ENCODE results near the gene CHL1.

DNA sequence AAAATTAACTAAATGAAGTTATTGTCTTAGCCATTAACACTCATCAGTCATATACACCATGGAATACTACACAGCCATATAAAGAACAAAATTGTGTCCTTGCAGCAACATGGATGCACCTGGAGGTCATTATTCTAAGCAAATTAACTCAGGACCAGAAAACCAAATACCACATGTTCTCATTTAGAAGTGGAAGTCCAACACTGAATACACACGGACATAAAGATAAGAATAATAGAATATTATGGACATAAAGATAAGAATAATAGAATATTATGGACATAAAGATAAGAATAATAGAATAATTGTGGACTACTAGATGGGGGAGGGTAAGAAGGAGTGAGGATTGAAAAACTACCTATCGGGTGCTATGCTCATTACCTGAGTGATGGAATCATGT lies 122.3 kb downstream of the CHL1 start:
- TF ChIP-seq, protein P1, sequence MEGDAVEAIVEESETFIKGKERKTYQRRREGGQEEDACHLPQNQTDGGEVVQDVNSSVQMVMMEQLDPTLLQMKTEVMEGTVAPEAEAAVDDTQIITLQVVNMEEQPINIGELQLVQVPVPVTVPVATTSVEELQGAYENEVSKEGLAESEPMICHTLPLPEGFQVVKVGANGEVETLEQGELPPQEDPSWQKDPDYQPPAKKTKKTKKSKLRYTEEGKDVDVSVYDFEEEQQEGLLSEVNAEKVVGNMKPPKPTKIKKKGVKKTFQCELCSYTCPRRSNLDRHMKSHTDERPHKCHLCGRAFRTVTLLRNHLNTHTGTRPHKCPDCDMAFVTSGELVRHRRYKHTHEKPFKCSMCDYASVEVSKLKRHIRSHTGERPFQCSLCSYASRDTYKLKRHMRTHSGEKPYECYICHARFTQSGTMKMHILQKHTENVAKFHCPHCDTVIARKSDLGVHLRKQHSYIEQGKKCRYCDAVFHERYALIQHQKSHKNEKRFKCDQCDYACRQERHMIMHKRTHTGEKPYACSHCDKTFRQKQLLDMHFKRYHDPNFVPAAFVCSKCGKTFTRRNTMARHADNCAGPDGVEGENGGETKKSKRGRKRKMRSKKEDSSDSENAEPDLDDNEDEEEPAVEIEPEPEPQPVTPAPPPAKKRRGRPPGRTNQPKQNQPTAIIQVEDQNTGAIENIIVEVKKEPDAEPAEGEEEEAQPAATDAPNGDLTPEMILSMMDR (conservative IDR thresholded peaks at IDR 0.05; ENCODE audit: low read depth in 2 of 2): no peak
- TF ChIP-seq EZH2phosphoT487 (IDR thresholded peaks at IDR 0.05; ENCODE audit: unreplicated experiment) (no peak), CREB1 (CRISPR knock-in tag; IDR thresholded peaks at IDR 0.05; ENCODE audit: low read depth) (no peak), EZH2 (IDR thresholded peaks at IDR 0.05; ENCODE audit: low read depth, unreplicated experiment) (no peak), POLR2AphosphoS5 (IDR thresholded peaks at IDR 0.05; ENCODE audit: low read depth) (no peak)
- TF ChIP-seq, protein P2, sequence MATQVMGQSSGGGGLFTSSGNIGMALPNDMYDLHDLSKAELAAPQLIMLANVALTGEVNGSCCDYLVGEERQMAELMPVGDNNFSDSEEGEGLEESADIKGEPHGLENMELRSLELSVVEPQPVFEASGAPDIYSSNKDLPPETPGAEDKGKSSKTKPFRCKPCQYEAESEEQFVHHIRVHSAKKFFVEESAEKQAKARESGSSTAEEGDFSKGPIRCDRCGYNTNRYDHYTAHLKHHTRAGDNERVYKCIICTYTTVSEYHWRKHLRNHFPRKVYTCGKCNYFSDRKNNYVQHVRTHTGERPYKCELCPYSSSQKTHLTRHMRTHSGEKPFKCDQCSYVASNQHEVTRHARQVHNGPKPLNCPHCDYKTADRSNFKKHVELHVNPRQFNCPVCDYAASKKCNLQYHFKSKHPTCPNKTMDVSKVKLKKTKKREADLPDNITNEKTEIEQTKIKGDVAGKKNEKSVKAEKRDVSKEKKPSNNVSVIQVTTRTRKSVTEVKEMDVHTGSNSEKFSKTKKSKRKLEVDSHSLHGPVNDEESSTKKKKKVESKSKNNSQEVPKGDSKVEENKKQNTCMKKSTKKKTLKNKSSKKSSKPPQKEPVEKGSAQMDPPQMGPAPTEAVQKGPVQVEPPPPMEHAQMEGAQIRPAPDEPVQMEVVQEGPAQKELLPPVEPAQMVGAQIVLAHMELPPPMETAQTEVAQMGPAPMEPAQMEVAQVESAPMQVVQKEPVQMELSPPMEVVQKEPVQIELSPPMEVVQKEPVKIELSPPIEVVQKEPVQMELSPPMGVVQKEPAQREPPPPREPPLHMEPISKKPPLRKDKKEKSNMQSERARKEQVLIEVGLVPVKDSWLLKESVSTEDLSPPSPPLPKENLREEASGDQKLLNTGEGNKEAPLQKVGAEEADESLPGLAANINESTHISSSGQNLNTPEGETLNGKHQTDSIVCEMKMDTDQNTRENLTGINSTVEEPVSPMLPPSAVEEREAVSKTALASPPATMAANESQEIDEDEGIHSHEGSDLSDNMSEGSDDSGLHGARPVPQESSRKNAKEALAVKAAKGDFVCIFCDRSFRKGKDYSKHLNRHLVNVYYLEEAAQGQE (IDR thresholded peaks at IDR 0.05; ENCODE audit: unreplicated experiment): no peak
- TF ChIP-seq, protein P3, sequence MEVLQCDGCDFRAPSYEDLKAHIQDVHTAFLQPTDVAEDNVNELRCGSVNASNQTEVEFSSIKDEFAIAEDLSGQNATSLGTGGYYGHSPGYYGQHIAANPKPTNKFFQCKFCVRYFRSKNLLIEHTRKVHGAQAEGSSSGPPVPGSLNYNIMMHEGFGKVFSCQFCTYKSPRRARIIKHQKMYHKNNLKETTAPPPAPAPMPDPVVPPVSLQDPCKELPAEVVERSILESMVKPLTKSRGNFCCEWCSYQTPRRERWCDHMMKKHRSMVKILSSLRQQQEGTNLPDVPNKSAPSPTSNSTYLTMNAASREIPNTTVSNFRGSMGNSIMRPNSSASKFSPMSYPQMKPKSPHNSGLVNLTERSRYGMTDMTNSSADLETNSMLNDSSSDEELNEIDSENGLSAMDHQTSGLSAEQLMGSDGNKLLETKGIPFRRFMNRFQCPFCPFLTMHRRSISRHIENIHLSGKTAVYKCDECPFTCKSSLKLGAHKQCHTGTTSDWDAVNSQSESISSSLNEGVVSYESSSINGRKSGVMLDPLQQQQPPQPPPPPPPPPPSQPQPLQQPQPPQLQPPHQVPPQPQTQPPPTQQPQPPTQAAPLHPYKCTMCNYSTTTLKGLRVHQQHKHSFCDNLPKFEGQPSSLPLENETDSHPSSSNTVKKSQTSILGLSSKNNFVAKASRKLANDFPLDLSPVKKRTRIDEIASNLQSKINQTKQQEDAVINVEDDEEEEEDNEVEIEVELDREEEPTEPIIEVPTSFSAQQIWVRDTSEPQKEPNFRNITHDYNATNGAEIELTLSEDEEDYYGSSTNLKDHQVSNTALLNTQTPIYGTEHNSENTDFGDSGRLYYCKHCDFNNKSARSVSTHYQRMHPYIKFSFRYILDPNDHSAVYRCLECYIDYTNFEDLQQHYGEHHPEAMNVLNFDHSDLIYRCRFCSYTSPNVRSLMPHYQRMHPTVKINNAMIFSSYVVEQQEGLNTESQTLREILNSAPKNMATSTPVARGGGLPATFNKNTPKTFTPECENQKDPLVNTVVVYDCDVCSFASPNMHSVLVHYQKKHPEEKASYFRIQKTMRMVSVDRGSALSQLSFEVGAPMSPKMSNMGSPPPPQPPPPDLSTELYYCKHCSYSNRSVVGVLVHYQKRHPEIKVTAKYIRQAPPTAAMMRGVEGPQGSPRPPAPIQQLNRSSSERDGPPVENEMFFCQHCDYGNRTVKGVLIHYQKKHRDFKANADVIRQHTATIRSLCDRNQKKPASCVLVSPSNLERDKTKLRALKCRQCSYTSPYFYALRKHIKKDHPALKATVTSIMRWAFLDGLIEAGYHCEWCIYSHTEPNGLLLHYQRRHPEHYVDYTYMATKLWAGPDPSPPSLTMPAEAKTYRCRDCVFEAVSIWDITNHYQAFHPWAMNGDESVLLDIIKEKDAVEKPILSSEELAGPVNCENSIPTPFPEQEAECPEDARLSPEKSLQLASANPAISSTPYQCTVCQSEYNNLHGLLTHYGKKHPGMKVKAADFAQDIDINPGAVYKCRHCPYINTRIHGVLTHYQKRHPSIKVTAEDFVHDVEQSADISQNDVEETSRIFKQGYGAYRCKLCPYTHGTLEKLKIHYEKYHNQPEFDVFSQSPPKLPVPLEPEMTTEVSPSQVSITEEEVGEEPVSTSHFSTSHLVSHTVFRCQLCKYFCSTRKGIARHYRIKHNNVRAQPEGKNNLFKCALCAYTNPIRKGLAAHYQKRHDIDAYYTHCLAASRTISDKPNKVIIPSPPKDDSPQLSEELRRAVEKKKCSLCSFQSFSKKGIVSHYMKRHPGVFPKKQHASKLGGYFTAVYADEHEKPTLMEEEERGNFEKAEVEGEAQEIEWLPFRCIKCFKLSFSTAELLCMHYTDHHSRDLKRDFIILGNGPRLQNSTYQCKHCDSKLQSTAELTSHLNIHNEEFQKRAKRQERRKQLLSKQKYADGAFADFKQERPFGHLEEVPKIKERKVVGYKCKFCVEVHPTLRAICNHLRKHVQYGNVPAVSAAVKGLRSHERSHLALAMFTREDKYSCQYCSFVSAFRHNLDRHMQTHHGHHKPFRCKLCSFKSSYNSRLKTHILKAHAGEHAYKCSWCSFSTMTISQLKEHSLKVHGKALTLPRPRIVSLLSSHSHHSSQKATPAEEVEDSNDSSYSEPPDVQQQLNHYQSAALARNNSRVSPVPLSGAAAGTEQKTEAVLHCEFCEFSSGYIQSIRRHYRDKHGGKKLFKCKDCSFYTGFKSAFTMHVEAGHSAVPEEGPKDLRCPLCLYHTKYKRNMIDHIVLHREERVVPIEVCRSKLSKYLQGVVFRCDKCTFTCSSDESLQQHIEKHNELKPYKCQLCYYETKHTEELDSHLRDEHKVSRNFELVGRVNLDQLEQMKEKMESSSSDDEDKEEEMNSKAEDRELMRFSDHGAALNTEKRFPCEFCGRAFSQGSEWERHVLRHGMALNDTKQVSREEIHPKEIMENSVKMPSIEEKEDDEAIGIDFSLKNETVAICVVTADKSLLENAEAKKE (CRISPR knock-in tag; IDR thresholded peaks at IDR 0.05): no peak
